Inflammatory macrophage (primary cell): ENCODE measurements around the gene GCH1.
"Not testable (repeated sequence)": the region's sequence is repeated elsewhere in the genome, so short reads cannot be mapped to it uniquely, and the experiment has no call there.

Source experiments
- DNase-seq, 2 donors: peaks; one replicate each; pipeline ENCODE4 v3.0.0-alpha.2; 2020 to 2022

The GCH1 gene

DNA sequence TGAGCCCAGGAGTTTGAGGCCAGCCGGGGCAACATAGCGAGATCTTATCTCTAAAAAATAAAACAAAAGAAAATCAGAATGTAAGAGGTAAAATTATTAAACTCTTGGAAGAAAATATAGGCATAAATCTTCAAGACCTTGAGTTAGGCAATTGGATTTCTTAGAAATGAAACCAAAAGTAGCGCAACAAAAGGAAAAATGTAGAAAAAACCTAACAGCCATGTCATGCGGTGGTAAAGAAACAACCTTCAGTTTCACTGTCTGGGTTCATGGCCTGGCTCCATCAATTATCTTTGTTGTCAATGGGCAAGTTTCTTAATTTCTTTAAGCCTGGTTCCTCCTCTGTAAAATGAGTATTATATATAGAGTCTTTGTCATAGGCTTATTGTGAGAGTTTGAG lies 5.6 kb upstream of the GCH1 start:
- peak in 1 of 2 donors; percentile 20 for DNase-seq

DNA sequence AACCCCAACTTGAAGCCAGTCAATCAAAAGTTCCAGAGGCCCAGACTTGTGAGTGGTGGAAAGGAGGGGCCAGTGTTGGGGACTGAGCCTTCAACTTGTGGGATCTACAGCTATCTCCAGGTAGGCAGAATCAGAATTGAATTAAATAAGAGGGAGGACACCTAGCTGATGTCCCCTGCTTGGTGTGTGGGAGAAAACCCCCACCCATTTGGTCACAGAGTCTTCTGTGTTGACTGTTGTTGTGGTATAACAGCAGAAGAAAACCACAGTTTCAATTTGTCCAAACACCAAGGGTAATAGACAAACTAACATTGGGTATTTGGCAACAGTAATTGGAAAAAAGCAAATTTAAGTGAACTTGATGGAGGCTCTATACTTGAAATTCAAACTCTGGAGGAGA lies 3.4 kb upstream of the GCH1 start:
- DNase-seq, result no peak

DNA sequence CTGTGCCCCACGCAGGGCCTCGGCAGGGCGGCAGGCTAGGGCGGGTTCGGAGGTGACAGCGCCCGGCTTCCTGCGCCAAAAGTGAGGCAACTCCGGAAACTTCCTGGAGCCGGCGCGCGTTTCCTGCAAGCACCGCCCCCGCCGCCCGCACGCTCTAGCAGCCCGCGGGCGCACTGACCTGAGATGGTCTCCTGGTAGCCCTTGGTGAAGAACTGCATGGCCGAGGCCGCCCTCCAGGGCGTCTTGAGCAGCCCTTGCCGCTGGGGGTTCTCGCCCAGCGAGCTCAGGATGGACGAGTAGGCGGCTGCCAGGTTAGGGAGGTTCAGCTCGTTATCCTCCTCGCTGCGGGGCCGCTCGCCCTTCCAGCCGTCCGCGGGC lies 494 bp downstream of the GCH1 start:
- DNase-seq, result peak; percentile 59 to 67

DNA sequence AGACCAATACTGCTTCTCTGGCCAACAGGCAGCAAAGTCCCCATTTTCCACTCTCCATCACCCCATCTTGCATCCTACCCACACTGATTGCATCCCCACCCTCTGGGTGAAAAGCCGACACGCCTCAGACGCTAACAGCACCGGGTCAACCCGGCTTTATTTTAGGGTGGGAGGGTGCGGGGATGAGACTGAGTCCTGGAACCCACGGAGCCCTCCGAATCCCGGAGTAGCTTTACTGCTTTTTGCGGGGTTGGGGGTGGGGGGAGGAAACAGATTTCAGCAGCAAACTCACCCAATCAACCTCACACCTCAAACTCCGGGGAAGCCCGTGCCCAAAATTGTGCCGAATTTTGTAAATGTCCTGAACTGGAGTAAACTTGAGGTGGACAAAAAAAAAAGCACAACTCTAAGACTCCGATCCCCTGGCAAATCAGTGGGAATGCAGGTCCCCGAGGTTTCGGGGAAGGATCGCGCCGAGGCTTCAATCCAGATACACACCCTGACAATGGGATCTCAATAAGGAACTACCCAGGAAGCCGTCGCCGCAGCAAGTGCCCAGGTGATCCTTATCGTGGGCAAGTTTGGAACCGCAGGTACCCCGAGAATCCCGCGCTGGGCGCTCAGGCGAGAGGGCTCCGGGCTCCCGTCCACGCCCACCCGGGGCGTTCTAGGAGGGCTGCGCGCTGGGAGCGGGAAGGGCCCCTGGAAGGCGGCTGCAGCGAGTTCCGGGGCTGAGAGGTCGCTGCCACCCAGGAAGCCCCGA lies 1.1 kb downstream of the GCH1 start:
- DNase-seq, result no peak

DNA sequence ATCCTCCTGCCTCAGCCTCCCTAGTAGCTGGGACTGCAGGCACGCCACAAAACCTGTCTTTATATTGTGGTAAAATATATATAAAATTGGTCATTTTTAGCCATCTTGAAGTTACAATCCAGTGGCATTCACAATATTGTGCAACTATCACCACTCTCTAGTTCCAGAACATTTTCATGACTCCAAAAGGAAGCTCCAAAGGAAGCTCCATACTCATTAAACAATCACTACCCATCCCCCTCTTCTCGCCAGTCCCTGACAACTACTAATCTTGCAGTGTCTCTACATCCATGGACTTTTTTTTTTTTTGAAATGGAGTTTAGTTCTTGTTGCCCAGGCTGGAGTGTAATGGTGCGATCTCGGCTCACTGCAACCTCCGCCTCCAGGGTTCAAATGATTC lies 3.1 kb downstream of the GCH1 start:
- no peak for DNase-seq

DNA sequence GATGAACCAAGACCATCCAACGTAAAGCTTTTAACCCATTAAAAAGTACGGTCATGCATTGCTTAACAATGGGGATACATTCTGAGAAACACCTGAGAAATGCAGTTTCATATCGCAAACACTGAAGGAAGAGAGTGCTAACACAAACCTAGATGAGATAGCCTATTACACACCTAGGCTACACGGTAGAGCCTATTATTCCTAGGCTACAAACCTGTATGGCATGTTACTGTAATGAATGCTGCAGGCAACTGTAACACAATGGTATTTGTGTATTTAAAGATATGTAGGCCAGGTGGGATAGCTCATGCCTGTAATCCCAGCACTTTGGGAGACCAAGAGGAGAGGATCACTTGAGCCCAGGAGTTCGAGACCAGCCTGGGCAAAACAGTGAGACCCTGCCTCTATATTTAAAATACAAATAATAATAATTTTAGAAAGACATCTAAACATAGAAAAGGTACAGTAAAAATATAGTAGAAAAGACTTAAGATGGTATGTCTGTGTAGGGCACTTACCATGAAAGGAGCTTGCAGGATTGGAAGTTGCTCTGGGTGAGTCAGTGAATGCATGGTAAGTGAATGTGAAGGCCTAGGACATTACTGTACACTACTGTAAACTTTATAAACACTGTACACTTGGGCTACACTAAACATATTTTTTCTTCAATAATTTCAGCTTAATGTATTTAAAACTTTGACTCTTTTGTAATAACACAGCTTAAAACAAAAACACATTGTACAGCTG lies 4.6 kb downstream of the GCH1 start:
- DNase-seq, result not testable (repeated sequence)

DNA sequence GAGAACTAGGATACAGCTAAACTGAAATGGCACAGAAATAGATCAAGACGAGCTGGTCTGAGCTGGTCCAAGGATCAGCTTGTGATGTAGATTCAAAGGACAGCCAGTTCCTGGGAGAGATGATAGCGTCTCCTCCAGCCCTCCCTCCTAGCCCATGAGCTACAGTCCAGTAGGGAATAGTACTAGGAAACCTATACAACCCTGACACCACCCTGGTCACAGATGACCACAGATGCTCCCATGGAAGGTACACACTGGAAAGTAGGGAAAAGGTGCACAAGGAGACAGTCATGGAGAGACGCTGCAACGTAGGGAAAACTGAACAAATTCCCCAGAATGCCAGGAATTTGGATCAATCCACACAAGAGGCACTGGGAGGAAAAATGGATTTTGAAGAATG lies 6.9 kb downstream of the GCH1 start:
- DNase-seq, result no peak

DNA sequence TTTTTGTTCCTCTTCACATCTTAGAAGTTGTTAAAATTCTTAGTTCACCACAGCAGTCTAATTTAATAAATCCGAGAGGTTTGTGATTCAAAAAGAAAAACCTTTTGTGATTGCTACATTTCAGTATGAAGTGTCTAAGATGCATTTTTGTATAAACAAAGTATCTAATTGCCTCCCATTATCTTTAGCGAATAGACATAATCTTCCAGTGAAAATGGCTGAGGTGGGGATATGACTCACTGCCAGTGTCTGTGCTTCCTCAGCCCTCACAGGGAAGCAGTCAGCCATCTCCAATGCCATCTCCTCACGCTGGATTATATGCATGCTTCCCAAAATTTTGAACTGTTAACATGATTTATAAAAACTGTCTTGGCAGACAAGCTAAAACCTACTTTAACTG lies 7.6 kb downstream of the GCH1 start:
- DNase-seq, result no peak

DNA sequence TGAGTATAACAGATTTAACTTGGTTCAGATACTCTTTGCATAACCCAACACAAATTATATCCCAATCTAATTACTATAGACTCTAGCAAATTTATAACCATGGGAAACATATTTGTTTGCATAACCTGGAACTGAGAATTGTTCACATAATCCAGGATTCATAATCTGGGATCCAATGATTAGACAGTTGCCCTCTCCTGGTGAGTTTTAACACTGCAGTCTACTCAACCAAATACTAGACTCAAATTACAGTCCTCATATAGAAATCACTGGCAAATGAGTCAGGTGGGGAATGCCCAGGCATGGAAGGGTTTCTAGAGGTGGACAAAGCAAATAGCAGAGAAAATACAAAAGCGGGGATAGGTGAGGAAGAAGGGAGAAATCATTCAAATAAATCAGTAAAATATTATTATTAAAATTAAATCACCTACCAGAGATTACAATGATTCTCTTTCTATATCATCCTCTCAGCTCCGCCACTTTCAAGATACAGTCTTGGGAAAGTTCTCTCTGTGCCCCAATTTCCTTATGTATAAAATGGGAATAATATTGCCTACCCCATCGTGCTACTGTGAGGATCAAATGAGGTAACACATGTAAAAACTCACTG lies 9.4 kb downstream of the GCH1 start:
- peak; percentile 52 to 65 for DNase-seq

DNA sequence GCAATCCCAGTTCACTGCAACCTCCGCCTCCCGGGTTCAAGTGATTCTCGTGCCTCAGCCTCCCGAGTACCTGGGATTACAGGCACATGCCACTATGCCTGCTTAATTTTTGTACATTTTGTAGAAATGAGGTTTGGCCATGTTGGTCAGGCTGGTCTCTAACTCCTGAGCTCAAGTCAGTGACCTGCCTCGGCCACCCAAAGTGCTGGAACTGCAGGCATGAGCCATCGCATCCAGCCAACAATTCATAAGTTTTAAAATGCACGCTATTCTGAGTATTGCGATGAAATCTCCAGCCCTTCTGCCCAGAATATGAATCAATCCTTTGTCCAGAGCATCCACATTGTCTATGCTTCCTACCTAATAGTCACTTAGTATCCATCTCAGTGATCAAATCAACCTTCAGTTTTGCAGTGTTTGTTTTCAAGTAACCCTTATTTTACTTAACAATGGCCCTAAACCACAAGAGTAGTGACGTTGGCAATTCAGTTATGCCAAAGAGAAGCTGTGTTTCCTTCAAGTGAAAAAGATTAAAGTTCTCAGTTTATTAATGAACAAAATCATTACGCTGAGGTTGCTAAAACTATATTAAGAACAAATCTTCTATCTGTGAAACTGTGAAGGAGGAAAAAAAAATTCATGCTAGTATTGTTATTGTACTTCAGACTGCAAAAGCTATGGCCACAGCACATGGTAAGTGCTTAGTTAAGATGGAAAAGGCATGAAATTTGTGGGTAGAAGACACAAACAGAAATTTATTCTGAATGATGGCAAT lies 11.0 kb downstream of the GCH1 start:
- no peak for DNase-seq

DNA sequence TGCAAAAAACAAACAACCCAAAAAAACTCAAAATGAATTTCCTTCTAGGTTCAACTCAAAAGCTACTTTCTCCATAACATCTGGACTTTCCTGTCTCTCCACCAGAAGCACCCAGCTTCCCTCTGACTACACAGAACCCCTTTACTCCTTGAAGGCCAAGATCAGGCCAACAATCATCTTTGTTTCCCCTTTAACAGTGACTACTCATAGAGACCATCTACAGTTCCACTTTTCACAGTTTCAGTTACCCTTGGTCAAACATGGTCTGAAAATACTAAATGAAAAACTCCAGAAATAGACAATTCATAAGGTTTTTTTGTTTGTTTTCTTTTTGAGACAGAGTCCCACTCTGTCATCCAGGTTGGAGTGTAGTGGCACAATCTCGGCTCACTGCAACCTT lies 11.8 kb downstream of the GCH1 start:
- peak; percentile 30 to 52 for DNase-seq

DNA sequence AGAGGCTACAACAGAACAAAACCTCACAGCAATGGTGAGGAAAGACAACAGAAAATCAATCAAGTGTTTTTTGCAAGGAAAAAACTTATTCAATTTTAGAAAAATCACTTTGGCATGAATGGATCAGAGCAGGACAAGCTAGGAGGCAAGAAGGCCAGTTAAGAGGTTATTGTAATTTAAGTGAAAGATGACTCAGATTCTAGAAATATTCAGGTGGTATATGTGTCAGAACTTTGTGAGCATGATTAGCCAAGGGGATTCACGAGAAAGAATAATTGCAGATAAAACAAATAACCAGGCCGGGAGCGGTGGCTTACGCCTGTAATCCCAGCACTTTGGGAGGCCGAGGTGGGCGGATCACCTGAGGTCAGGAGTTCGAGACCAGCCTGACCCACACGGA lies 12.7 kb downstream of the GCH1 start:
- no peak for DNase-seq

DNA sequence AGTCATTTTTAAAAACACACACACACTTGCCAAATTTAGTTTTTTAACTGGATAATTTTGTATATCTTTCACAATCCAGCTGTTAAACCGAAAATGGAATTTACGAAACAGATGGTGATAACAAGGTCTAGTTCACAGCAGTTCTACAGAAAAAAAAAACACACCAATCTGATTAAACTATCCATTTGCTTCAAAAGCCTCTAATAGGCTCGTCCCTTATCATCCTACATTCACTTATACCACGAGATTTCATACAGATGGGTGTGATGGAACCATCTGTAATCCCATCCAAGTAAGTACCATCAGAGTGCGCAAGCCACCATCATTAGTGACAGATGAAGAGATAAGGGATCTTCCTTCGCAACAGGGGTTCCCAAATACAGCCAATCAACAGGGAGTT lies 20.1 kb downstream of the GCH1 start:
- DNase-seq, result no peak

DNA sequence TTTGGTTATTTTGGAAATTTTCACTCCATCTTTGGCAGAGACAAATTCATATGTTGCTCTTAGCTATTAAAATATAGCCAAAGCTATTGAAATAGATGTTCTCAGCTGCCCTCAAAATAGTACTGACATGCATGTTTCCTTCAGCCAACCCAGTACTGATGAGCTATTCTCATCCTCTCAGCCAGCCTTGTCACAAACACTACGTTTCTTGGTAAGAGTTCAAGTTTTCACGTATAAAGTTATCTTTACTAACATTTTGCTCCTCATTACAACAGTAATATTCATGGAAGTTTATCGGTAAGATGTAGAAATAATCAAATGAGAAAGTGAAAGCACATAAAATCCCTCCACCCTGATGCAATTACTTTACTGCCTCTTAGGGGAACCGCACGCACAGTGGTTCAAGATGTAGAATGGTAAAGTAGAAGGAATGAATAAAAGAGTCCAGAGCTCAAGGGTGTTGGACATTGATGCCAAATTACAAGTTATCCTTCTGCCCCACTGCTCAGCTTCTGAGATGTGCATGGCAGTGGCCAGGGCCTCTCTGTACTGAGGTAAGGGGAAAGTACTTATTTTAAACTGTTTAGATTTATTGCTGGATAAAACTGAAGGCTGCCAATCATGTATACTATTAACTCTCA lies 20.7 kb downstream of the GCH1 start:
- peak in 1 of 2 donors; percentile 15 for DNase-seq

DNA sequence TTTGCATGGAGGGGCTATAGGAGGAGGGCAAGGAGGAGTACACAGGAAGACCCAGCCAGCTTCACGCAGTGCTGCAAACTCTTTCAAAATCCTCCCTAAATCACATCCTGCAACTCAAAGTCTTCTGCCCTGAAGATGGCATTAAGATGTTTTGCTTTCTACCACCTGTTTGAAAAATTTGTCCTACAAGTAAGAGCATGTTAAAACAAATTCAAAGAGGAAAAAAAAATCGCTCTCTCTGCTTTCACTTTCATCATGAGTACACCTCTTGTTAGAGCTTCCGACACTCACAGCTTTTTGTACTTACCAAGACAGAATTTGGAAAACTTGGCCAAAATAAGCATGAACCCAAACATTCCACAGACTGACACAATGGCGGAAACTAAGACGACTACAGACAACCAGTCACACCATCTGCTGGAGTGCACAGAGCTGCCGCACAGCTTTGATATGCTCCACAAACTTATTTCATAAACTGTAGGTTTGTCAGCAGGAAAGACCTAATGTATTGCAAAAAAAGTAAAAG lies 21.3 kb downstream of the GCH1 start:
- DNase-seq, result peak; percentile 37 to 43

DNA sequence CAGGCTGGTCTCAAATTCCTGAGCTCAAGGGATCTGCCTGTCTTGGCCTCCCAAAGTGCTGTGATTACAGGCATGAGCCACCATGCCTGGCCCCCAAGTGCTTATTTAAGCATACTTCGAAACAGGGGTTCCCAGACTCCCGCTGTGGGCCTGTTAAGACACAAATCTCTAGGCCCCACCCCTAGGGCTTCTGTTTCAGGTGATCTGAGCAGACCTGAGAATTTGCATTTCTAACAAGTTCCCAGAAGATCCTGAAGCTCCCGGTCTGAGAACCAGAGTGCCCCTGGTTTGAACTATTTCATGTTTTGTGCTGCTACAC lies 25.0 kb downstream of the GCH1 start:
- no peak for DNase-seq

DNA sequence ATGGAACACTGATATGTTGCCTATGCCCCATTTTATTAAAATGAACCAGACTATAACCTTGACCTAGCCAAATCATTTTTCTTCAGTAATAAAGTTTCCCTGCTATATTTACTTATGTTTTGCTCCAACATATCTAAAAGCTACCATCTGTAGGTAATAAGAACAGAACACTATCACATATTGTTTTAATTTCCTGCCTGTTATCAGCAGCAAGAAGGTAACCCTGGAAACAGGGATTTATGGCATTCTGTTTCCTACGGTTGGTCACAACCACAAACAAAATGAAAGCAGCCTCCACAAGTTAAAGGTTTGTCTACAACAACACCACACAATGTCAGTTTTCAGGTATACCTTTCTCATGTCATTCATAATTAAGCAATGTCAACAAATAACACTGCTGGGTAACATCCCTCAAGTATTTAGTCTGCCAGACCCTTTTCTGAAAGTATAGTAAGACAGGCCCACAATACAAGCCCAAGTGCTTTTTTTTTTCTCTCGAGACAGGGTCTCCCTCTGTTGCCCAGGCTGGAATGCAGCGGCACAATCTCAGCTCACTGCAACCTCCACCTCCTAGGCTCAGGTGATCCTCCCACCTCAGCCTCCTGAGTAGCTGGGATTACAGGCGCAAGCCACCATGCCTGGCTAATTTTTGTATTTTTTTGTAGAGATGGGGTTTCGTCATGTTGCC lies 25.5 kb downstream of the GCH1 start:
- no peak for DNase-seq

DNA sequence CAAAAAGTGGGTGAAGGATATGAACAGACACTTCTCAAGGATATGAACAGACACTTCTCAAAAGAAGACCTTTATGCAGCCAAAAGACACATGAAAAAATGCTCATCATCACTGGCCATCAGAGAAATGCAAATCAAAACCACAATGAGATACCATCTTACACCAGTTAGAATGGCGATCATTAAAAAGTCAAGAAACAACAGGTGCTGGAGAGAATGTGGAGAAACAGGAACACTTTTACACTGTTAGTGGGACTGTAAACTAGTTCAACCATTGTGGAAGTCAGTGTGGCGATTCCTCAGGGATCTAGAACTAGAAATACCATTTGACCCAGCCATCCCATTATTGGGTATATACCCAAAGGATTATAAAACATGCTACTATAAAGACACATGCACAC lies 27.0 kb downstream of the GCH1 start:
- not testable (repeated sequence) for DNase-seq

DNA sequence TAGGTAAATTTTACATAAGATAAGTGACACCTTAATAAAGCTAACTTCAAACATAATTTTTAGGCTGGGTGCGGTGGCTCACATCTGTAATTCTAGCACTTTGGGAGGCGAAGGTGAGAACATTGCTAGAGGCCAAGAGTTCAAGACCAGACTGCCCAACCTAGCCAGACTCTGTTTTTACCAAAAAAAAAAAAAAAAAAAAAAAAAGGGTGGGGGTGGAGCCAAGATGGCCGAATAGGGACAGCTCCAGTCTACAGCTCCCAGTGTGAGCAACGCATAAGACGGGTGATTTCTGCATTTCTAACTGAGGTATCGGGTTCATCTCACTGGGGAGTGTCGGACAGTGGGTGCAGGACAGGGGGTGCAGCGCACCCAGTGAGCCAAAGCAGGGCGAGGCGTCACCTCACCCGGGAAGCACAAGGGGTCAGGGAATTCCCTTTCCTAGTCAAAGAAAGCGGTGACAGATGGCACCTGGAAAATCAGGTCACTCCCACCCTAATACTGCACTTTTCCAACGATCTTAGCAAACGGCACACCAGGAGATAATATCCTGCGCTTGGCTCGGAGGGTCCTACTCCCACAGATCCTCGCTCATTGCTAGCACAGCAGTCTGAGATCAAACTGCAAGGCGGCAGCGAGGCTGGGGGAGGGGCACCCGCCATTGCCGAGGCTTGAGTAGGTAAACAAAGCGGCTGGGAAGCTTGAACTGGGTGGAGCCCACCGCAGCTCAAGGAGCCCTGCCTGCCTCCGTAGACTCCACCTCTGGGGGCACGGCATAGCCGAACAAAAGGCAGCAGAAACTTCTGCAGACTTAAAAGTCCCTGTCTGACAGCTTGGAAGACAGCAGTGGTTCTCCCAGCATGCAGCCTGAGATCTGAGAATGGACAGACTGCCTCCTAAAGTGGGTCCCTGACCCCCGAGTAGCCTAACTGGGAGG lies 32.2 kb downstream of the GCH1 start:
- not testable (repeated sequence) for DNase-seq

DNA sequence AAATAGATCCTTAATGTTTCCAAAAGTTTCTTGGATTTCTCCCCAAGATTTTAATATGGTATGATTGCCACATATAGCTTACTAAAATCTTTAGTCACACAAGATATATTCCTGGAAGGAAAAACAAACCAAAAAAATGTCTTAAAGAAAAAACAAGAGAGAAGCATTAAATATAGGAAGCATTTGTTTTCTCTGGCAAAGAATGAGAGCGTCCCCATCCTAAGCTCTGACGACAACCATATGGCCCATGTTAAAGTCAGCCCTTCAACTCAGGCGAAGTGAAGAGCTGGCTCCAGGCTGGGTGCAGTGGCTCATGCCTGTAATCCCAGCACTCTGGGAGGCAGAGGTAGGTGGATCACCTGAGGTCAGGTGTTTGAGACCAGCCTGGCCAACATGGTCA lies 35.6 kb downstream of the GCH1 start:
- DNase-seq, result no peak

DNA sequence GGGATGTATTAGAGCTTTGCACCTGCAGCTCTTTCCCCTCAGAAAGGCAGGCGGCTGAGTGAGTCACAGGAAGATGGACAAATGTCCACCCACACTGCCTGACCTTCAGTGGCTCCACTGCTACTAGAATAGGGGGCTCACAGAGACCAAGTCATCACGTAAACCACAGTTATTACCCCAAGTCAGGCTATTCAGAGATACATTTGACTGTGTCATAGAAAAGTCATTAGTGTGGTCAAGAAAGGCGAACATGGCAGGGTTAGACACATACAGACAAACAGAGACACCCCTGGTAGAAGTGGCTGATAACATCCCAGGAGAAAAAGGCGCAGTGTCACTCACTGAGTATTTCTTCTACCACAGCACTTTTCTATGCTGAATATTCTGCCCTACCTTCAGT lies 36.0 kb downstream of the GCH1 start:
- DNase-seq, result no peak
